ACC112 (cell line): ENCODE data around the gene FOXB2.
"Not testable (repeated sequence)": the region's sequence is repeated elsewhere in the genome, so short reads cannot be mapped to it uniquely, and the experiment has no call there.

Experiments
- H2AFZ ChIP-seq: fragments of 200-600 bp; sonication (generic); one replicate; pipeline ENCODE4 v1.6.0; 2017; ENCODE audit warnings: antibody characterized with exemption, low read length; ENCODE audit not compliant: unreplicated experiment
- H3K27ac ChIP-seq: fragments of 200-600 bp; sonication (generic); 2 replicates; pipeline ENCODE4 v1.5.1; 2014; ENCODE audit warnings: low read depth, mild to moderate bottlenecking, antibody characterized with exemption, low read length, moderate library complexity
- H3K27me3 ChIP-seq: fragments of 200-600 bp; sonication (generic); 2 replicates; pipeline ENCODE4 v1.6.1; 2014; ENCODE audit warnings: mild to moderate bottlenecking, antibody characterized with exemption, low read length, moderate library complexity, mixed read lengths; ENCODE audit not compliant: insufficient read depth
- H3K36me3 ChIP-seq: fragments of 200-600 bp; sonication (generic); 2 replicates; pipeline ENCODE4 v1.6.1; 2016; ENCODE audit warnings: mild to moderate bottlenecking, antibody characterized with exemption, low read length, moderate library complexity, mixed read lengths; ENCODE audit not compliant: insufficient read depth
- H3K4me1 ChIP-seq: fragments of 200-600 bp; sonication (generic); one replicate; pipeline ENCODE4 v1.6.1; 2016; ENCODE audit warnings: low read length, mixed read lengths; ENCODE audit not compliant: insufficient read depth, unreplicated experiment, control insufficient read depth
- H3K4me3 ChIP-seq: fragments of 200-600 bp; sonication (generic); 2 replicates; pipeline ENCODE4 v1.5.1; 2014; ENCODE audit warnings: mild to moderate bottlenecking, low read depth, low read length
- H3K79me2 ChIP-seq: fragments of 200-600 bp; sonication (generic); one replicate; pipeline ENCODE4 v1.6.0; 2016; ENCODE audit warnings: low read length; ENCODE audit not compliant: control insufficient read depth, unreplicated experiment, insufficient read depth

FOXB2 gene

GRCh38 chr9:77019236-77019925 lies at the start of gene FOXB2:
Gene FOXB2, plus strand, starts transcription at chr9:77019655. Its CDS starts 0 bp downstream, at chr9:77019655.
- H3K79me2 ChIP-seq = no peaks in the 10 kb centered on the region
- no peaks in the 10 kb centered on the region for H3K36me3 ChIP-seq
- H2AFZ ChIP-seq = no peak within 1 kb of the TSS
- peaks cover 6% of the 10 kb centered on the region for H3K4me1 ChIP-seq
- peaks cover 99% of the 10 kb centered on the region for H3K27me3 ChIP-seq
- peak within 1 kb of the TSS; percentile 22 for H3K4me3 ChIP-seq
- no peak within 1 kb of the TSS for H3K27ac ChIP-seq

DNA sequence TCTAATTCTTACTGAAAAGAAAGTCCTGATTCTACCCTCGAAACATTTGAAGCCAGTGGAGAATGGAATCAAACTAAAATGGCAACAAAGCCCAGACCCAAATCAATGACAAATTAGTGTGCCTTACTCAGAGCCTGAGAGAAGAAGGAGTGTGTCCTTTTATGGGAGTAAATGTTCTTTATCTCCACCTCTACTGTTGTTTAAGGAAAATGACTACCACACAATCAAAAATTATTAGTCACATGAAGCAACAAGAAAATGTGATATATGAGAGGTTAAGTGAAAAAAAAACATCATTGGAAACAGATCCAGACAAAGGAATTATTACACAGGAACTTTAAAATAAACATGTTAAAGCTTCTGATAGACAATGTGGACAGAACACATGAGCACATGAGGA lies 49.7 kb upstream of the FOXB2 start:
- Histone ChIP-seq H3K27me3 (no peaks in the 10 kb centered on the region), H3K4me1 (no peaks in the 10 kb centered on the region), H3K36me3 (no peaks in the 10 kb centered on the region), H3K79me2 (no peaks in the 10 kb centered on the region), H2AFZ (no peak overlapping the region), H3K4me3 (no peak overlapping the region), H3K27ac (no peak overlapping the region)

- not testable (repeated sequence) for H2AFZ ChIP-seq, H3K36me3 ChIP-seq, H3K4me1 ChIP-seq, H3K4me3 ChIP-seq, H3K79me2 ChIP-seq, H3K27ac ChIP-seq, H3K27me3 ChIP-seq
Measured at GRCh38 chr9:76978831-76979230, 40.6 kb upstream of the FOXB2 start.

- Histone ChIP-seq H3K79me2 (no peaks in the 10 kb centered on the region), H3K27ac (no peak overlapping the region), H3K27me3 (no peaks in the 10 kb centered on the region), H2AFZ (no peak overlapping the region), H3K4me1 (peaks cover 4% of the 10 kb centered on the region), H3K4me3 (no peak overlapping the region), H3K36me3 (no peaks in the 10 kb centered on the region)
Measured at GRCh38 chr9:76980566-76980965, 38.9 kb upstream of the FOXB2 start.

DNA sequence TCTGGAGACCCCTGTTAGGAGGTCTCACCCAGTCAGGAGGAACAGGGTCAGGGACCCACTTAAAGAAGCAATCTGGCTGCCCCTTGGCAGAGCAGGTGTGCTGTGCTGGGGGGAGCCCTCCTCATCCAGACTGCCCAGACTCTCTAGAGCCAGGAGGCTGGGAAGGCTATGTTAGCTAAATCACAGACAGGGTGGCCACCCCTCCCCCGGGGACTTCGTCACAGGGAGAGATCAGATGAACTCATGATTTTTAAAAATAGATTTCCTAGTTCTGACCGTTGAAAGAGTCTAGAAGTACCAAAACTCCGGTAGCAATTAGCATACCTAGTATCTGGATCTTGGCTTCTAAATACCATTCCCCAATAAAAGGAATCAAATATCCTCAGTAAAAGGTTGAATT lies 35.0 kb upstream of the FOXB2 start:
- Histone ChIP-seq H3K27me3 (0 out of 2 replicates have a peak, but pooled peaks cover 4% of the 10 kb centered on the region), H3K27ac (no peak overlapping the region), H3K36me3 (no peaks in the 10 kb centered on the region), H3K79me2 (no peaks in the 10 kb centered on the region), H3K4me3 (no peak overlapping the region), H2AFZ (no peak overlapping the region), H3K4me1 (peaks cover 8% of the 10 kb centered on the region)

DNA sequence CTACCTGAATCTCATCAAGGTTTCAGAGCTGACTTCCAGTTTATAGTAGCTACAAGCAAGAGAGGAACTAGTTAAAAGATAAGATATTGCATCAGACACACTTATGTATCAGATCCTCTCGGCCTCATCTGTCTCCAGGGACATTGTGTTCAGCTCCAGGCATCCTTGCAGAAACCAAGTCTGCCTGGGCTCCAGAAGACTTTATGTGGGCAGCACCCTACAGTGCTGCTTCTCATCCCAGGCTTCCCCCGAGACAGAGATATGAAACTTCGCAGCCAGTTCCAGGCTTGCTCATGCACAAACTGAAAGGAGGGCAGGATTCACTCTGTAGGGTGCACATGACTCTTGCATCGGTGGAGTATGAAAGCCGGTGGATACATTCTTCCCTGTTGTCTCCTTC lies 33.9 kb upstream of the FOXB2 start:
- H3K27me3 ChIP-seq = 0 out of 2 replicates have a peak, but pooled peaks cover 7% of the 10 kb centered on the region
- no peak overlapping the region for H2AFZ ChIP-seq
- no peak overlapping the region for H3K27ac ChIP-seq

GRCh38 chr9:76987594-76988200 lies 31.8 kb upstream of the FOXB2 start:
- Histone ChIP-seq H3K79me2 (no peaks in the 10 kb centered on the region), H2AFZ (no peak overlapping the region), H3K36me3 (no peaks in the 10 kb centered on the region), H3K4me3 (no peak overlapping the region), H3K4me1 (peaks cover 8% of the 10 kb centered on the region), H3K27me3 (0 out of 2 replicates have a peak, but pooled peaks cover 7% of the 10 kb centered on the region), H3K27ac (no peak overlapping the region)

More for the DNA sequence above, 33.9 kb upstream of the FOXB2 start:
- no peak overlapping the region for H3K4me3 ChIP-seq
- no peaks in the 10 kb centered on the region for H3K36me3 ChIP-seq
- no peaks in the 10 kb centered on the region for H3K79me2 ChIP-seq
- H3K4me1 ChIP-seq = peaks cover 8% of the 10 kb centered on the region

DNA sequence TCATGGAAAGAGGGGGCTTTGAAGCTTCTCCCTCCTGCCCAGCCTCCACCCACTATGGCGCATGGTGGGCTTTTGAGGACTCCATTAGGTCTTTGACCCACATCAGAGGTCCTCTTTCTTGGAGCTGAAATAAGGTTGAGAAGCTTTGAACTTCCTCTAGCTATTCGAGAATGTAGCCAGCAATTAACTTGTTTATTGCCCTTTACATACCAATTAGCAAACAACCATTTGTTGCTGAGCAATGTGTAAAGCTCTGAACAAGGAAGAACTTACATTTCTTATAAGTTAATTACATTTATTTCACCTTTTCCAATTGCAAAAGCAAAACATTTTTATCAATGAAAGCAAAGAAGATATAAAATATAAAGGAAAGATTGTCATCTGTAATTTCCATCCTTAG lies 30.5 kb upstream of the FOXB2 start:
- no peak overlapping the region for H2AFZ ChIP-seq
- H3K4me3 ChIP-seq = no peak overlapping the region
- no peaks in the 10 kb centered on the region for H3K79me2 ChIP-seq
- 0 out of 2 replicates have a peak, but pooled peaks cover 7% of the 10 kb centered on the region for H3K27me3 ChIP-seq
- H3K27ac ChIP-seq = no peak overlapping the region
- H3K36me3 ChIP-seq = no peaks in the 10 kb centered on the region
- H3K4me1 ChIP-seq = peaks cover 8% of the 10 kb centered on the region

GRCh38 chr9:76989501-76989900 lies 30.0 kb upstream of the FOXB2 start:
- no peak overlapping the region for H3K27ac ChIP-seq
- H3K27me3 ChIP-seq = 0 out of 2 replicates have a peak, but pooled peaks cover 7% of the 10 kb centered on the region
- no peaks in the 10 kb centered on the region for H3K36me3 ChIP-seq
- no peak overlapping the region for H2AFZ ChIP-seq
- H3K79me2 ChIP-seq = no peaks in the 10 kb centered on the region
- no peak overlapping the region for H3K4me3 ChIP-seq
- H3K4me1 ChIP-seq = peaks cover 8% of the 10 kb centered on the region

- no peaks in the 10 kb centered on the region for H3K79me2 ChIP-seq
- H3K27me3 ChIP-seq = peaks cover 4% of the 10 kb centered on the region
- no peaks in the 10 kb centered on the region for H3K36me3 ChIP-seq
- no peak overlapping the region for H3K27ac ChIP-seq
- no peak overlapping the region for H3K4me3 ChIP-seq
- H3K4me1 ChIP-seq = no peaks in the 10 kb centered on the region
- H2AFZ ChIP-seq = no peak overlapping the region
Measured at GRCh38 chr9:76996700-76997099, 22.8 kb upstream of the FOXB2 start.

GRCh38 chr9:76999261-76999660 lies 20.2 kb upstream of the FOXB2 start:
- H3K79me2 ChIP-seq = no peaks in the 10 kb centered on the region
- H3K4me3 ChIP-seq = no peak overlapping the region
- H3K27ac ChIP-seq = no peak overlapping the region
- H3K4me1 ChIP-seq = no peaks in the 10 kb centered on the region
- no peak overlapping the region for H2AFZ ChIP-seq
- no peaks in the 10 kb centered on the region for H3K36me3 ChIP-seq
- peaks cover 4% of the 10 kb centered on the region for H3K27me3 ChIP-seq
